Hepatocyte (in vitro differentiated cells): ENCODE data around the gene MEN1. TPM values are rescaled to one million over a fixed set of nuclear protein-coding genes. Genes with fewer than 3 reads are reported as not detected.

Experiments
- DNase-seq: peaks from one replicate; pipeline ENCODE4 v3.0.0-alpha.2; 2016; ENCODE audit warnings: low spot score
- H2AFZ ChIP-seq: fragments of 200-600 bp; sonication (generic); 2 replicates; pipeline ENCODE4 v1.6.0; 2016; ENCODE audit warnings: antibody characterized with exemption, mild to moderate bottlenecking
- H3K27ac ChIP-seq: fragments of 200-600 bp; sonication (generic); 2 replicates; pipeline ENCODE4 v1.5.1; 2016; ENCODE audit warnings: mild to moderate bottlenecking
- H3K27me3 ChIP-seq: fragments of 200-600 bp; sonication (generic); 2 replicates; pipeline ENCODE4 v1.6.1; 2016
- H3K36me3 ChIP-seq: fragments of 200-600 bp; sonication (generic); replicated peaks from 2 replicates; pipeline ENCODE4 v1.5.1; 2016; ENCODE audit warnings: low read depth; ENCODE audit not compliant: insufficient read depth
- H3K4me1 ChIP-seq: fragments of 200-600 bp; sonication (generic); 2 replicates; pipeline ENCODE4 v1.5.1; 2016; ENCODE audit warnings: mild to moderate bottlenecking, moderate library complexity; ENCODE audit not compliant: insufficient read depth
- H3K4me2 ChIP-seq: fragments of 200-600 bp; sonication (generic); 2 replicates; pipeline ENCODE4 v1.6.0; 2016
- H3K4me3 ChIP-seq: fragments of 200-600 bp; sonication (generic); 2 replicates; pipeline ENCODE4 v1.5.1; 2016; ENCODE audit warnings: mild to moderate bottlenecking
- H3K79me2 ChIP-seq: fragments of 200-600 bp; sonication (generic); 2 replicates; pipeline ENCODE4 v1.6.0; 2017; ENCODE audit warnings: mild to moderate bottlenecking
- H3K9me2 ChIP-seq: fragments of 200-600 bp; sonication (generic); replicated peaks from 2 replicates; pipeline ENCODE4 v1.6.0; 2017; ENCODE audit warnings: mild to moderate bottlenecking; ENCODE audit not compliant: insufficient read depth
- H3K9me3 ChIP-seq: fragments of 200-600 bp; sonication (generic); 2 replicates; pipeline ENCODE4 v1.5.1; 2016; ENCODE audit warnings: low read depth, mild to moderate bottlenecking
- H4K20me1 ChIP-seq: fragments of 200-600 bp; sonication (generic); 2 replicates; pipeline ENCODE4 v1.6.0; 2016; ENCODE audit warnings: mild to moderate bottlenecking; ENCODE audit not compliant: insufficient read depth, poor library complexity, severe bottlenecking
- CTCF ChIP-seq: fragments of 200-600 bp; sonication (generic); IDR thresholded peaks from 2 replicates; pipeline ENCODE4 v1.5.1; 2016; ENCODE audit warnings: antibody characterized with exemption, mild to moderate bottlenecking; ENCODE audit not compliant: poor library complexity
- EZH2 ChIP-seq: fragments of 200-600 bp; sonication (generic); IDR thresholded peaks from 2 replicates; pipeline ENCODE4 v1.6.1; 2016; ENCODE audit warnings: antibody characterized with exemption, mild to moderate bottlenecking, borderline replicate concordance
- EZH2phosphoT487 ChIP-seq: fragments of 200-600 bp; sonication (generic); IDR thresholded peaks from one replicate; pipeline ENCODE4 v1.6.1; 2018; ENCODE audit warnings: antibody characterized with exemption, mild to moderate bottlenecking, low read depth, moderate library complexity; ENCODE audit not compliant: unreplicated experiment, severe bottlenecking
- WGBS: methylation state at CpG from one replicate; pipeline ENCODE4 v1.1.6; 2016; ENCODE audit warnings: low lambda C conversion rate; ENCODE audit errors: missing lambda C conversion rate; 5-methylcytosine and 5-hydroxymethylcytosine counted together
- polyA plus RNA-seq: library from polyadenylated mRNA; unstranded; fragments of >200 nt; fragmentation: Nextera tagmentation; extraction: Ambion mirVana; gene quantifications from 2 replicates; pipeline ENCODE4 v1.2.1, GENCODE V29; 2016
- total RNA-seq: library from RNA; depleted of rRNA; stranded (reverse); fragments of >200 nt; gene quantifications from 2 replicates; pipeline ENCODE4 v1.2.3, GENCODE V29; 2014

The MEN1 gene
- total and polyA plus RNA-seq, 2 experiments from 2014 or later, result 18.6 to 49.1 TPM

- H3K4me2 ChIP-seq, result no peak overlapping the region
- no peak for DNase-seq
- 94% methylated on average over 4 of the region's 4 CpGs for WGBS
Measured at GRCh38 chr11:64792482-64792881, 17.9 kb downstream of the MEN1 start.

GRCh38 chr11:64791781-64792291, 18.5 kb downstream of the MEN1 start:
- no peak overlapping the region for H3K4me2 ChIP-seq
- H3K9me2 ChIP-seq, result no peaks in the 10 kb centered on the region
- TF ChIP-seq CTCF (no peak), EZH2 (no peak), EZH2phosphoT487 (no peak)
- H3K9me3 ChIP-seq, result no peaks in the 10 kb centered on the region
- no peaks in the 10 kb centered on the region for H4K20me1 ChIP-seq
- H3K36me3 ChIP-seq, result no peaks in the 10 kb centered on the region
- no peak overlapping the region for H3K27ac ChIP-seq
- no peak overlapping the region for H3K4me3 ChIP-seq
- WGBS, result 90% methylated on average over 9 of the region's 14 CpGs
- H2AFZ ChIP-seq, result no peak overlapping the region
- no peak for DNase-seq
- H3K4me1 ChIP-seq, result no peaks in the 10 kb centered on the region
- H3K79me2 ChIP-seq, result no peaks in the 10 kb centered on the region
- H3K27me3 ChIP-seq, result no peaks in the 10 kb centered on the region

More at GRCh38 chr11:64792482-64792881, 17.9 kb downstream of the MEN1 start:
- TF ChIP-seq EZH2phosphoT487 (no peak), EZH2 (no peak), CTCF (no peak)
- Histone ChIP-seq H3K27ac (no peak overlapping the region), H3K36me3 (no peaks in the 10 kb centered on the region), H2AFZ (no peak overlapping the region), H4K20me1 (no peaks in the 10 kb centered on the region), H3K4me3 (no peak overlapping the region), H3K9me3 (no peaks in the 10 kb centered on the region), H3K9me2 (no peaks in the 10 kb centered on the region), H3K27me3 (no peaks in the 10 kb centered on the region), H3K79me2 (no peaks in the 10 kb centered on the region), H3K4me1 (no peaks in the 10 kb centered on the region)

GRCh38 chr11:64790205-64791095, 19.9 kb downstream of the MEN1 start:
- Histone ChIP-seq H3K9me3 (no peaks in the 10 kb centered on the region), H3K4me1 (no peaks in the 10 kb centered on the region), H3K9me2 (no peaks in the 10 kb centered on the region), H3K79me2 (no peaks in the 10 kb centered on the region), H2AFZ (no peak overlapping the region), H3K4me3 (no peak overlapping the region), H3K27me3 (no peaks in the 10 kb centered on the region), H3K36me3 (no peaks in the 10 kb centered on the region), H3K4me2 (no peak overlapping the region), H4K20me1 (no peaks in the 10 kb centered on the region), H3K27ac (no peak overlapping the region)
- 92% methylated on average over 24 of the region's 25 CpGs for WGBS
- no peak for DNase-seq
- TF ChIP-seq EZH2phosphoT487 (no peak), CTCF (no peak), EZH2 (no peak)
